ENCODE data around the gene COL18A1. TPM values are rescaled to one million over a fixed set of nuclear protein-coding genes. Genes with fewer than 3 reads are reported as not detected.

Gene COL18A1
- total RNA-seq, 1 experiment from 2014 or later, result 77.0 TPM

- Histone ChIP-seq H3K4me1 (ENCODE audit: insufficient read depth, low read length) (no peaks in the 10 kb centered on the region), H3F3A (ENCODE audit: low read length, unreplicated experiment) (no peaks in the 10 kb centered on the region), H3K36me3 (ENCODE audit: low read depth, low read length) (no peaks in the 10 kb centered on the region), H3K9me2 (replicated peaks; ENCODE audit: low read length) (no peaks in the 10 kb centered on the region), H3K9me3 (ENCODE audit: low read length) (no peaks in the 10 kb centered on the region), H3K27ac (ENCODE audit: low read length) (no peak overlapping the region), H3K9ac (ENCODE audit: low read length) (no peak overlapping the region), H2AFZ (ENCODE audit: low read length) (no peak overlapping the region), H3K4me3 (ENCODE audit: low read length) (no peak overlapping the region), H3K79me2 (ENCODE audit: low read length) (peaks cover 9% of the 10 kb centered on the region; the same call in 1 of the 2 replicates), H3K27me3 (ENCODE audit: low read length) (no peaks in the 10 kb centered on the region), H4K20me1 (ENCODE audit: low read length) (0 out of 2 replicates have a peak, but pooled peaks cover 10% of the 10 kb centered on the region), H3K4me2 (ENCODE audit: low read length) (no peak overlapping the region)
- TF ChIP-seq EZH2phosphoT487 (IDR thresholded peaks at IDR 0.05; ENCODE audit: borderline replicate concordance, low read length) (no peak), CTCF (conservative IDR thresholded peaks at IDR 0.05; ENCODE audit: low read depth, low read length) (no peak), EZH2 (IDR thresholded peaks at IDR 0.05; ENCODE audit: low read length, unreplicated experiment) (no peak)
- ChIA-PET POLR2A (ENCODE audit: unreplicated experiment) (no interaction called here), CTCF (interaction anchor here (0.5 kb wide), 1 partner anchor 471 kb away, joined by 4 read pairs; no protein-coding TSS in a partner anchor)
- DNase-seq, result peak; percentile 28
- BruUV-seq (replicated peaks), result no TSS peak
- peak; percentile 42; the same call in 1 of the 2 replicates for ATAC-seq
- intact Hi-C loops (cut with micrococcal nuclease), result no loop called here
Observed at GRCh38 chr21:45421071-45421845, 16.3 kb downstream of the COL18A1 start.

GRCh38 chr21:45421846-45422775 is 17.1 kb downstream of the COL18A1 start:
- Histone ChIP-seq H2AFZ (ENCODE audit: low read length) (no peak overlapping the region), H3K27me3 (ENCODE audit: low read length) (no peaks in the 10 kb centered on the region), H3K9ac (ENCODE audit: low read length) (no peak overlapping the region), H3K27ac (ENCODE audit: low read length) (no peak overlapping the region), H3K4me3 (ENCODE audit: low read length) (no peak overlapping the region), H3K9me3 (ENCODE audit: low read length) (no peaks in the 10 kb centered on the region), H3K4me1 (ENCODE audit: insufficient read depth, low read length) (peaks cover 5% of the 10 kb centered on the region), H3K4me2 (ENCODE audit: low read length) (no peak overlapping the region), H3F3A (ENCODE audit: low read length, unreplicated experiment) (no peaks in the 10 kb centered on the region), H3K9me2 (replicated peaks; ENCODE audit: low read length) (no peaks in the 10 kb centered on the region), H3K36me3 (ENCODE audit: low read depth, low read length) (no peaks in the 10 kb centered on the region), H3K79me2 (ENCODE audit: low read length) (peaks cover 16% of the 10 kb centered on the region), H4K20me1 (ENCODE audit: low read length) (0 out of 2 replicates have a peak, but pooled peaks cover 10% of the 10 kb centered on the region)
- no TSS peak for BruUV-seq (replicated peaks)
- no peak for ATAC-seq
- POLR2A ChIA-PET (ENCODE audit: unreplicated experiment), result no interaction called here
- CTCF ChIA-PET, result interaction anchor here (0.5 kb wide), 1 partner anchor 472 kb away, joined by 4 read pairs; no protein-coding TSS in a partner anchor
- TF ChIP-seq CTCF (conservative IDR thresholded peaks at IDR 0.05; ENCODE audit: low read depth, low read length) (no peak), EZH2phosphoT487 (IDR thresholded peaks at IDR 0.05; ENCODE audit: borderline replicate concordance, low read length) (no peak), EZH2 (IDR thresholded peaks at IDR 0.05; ENCODE audit: low read length, unreplicated experiment) (no peak)
- no peak for DNase-seq
- intact Hi-C loops (cut with micrococcal nuclease), result no loop called here
